ENCODE results near the gene HPS4. TPM values are rescaled to one million over a fixed set of nuclear protein-coding genes. Genes with fewer than 3 reads are reported as not detected.

The HPS4 gene
- total RNA-seq, 1 donor from 2014 or later, result 49.8 TPM

- no peak for DNase-seq (ENCODE audit: low spot score)
Measured at GRCh38 chr22:26466196-26466595, 17.4 kb downstream of the HPS4 start.

GRCh38 chr22:26464312-26464711 lies 19.3 kb downstream of the HPS4 start:
- DNase-seq (ENCODE audit: low spot score), result no peak

- no peak for DNase-seq (ENCODE audit: low spot score)
Measured at GRCh38 chr22:26463688-26464087, 19.9 kb downstream of the HPS4 start.

GRCh38 chr22:26463101-26463661 lies 20.4 kb downstream of the HPS4 start:
- no peak for DNase-seq (ENCODE audit: low spot score)

GRCh38 chr22:26462641-26463040 lies 20.9 kb downstream of the HPS4 start:
- no peak for DNase-seq (ENCODE audit: low spot score)

- no peak for DNase-seq (ENCODE audit: low spot score)
Measured at GRCh38 chr22:26462051-26462450, 21.5 kb downstream of the HPS4 start.

GRCh38 chr22:26461188-26461810 lies 22.3 kb downstream of the HPS4 start:
- DNase-seq (ENCODE audit: low spot score), result no peak

GRCh38 chr22:26460202-26460601 lies 23.4 kb downstream of the HPS4 start:
- no peak for DNase-seq (ENCODE audit: low spot score)

GRCh38 chr22:26457661-26458272 lies 25.8 kb downstream of the HPS4 start:
- DNase-seq (ENCODE audit: low spot score), result no peak

GRCh38 chr22:26453812-26454500 lies 29.6 kb downstream of the HPS4 start:
- no peak for DNase-seq (ENCODE audit: low spot score)

- no peak for DNase-seq (ENCODE audit: low spot score)
Measured at GRCh38 chr22:26453216-26453615, 30.4 kb downstream of the HPS4 start.

- no peak for DNase-seq (ENCODE audit: low spot score)
Measured at GRCh38 chr22:26452236-26453016, 31.2 kb downstream of the HPS4 start.

GRCh38 chr22:26450453-26451185 lies 33.0 kb downstream of the HPS4 start:
- DNase-seq (ENCODE audit: low spot score), result no peak

- DNase-seq (ENCODE audit: low spot score), result no peak
Measured at GRCh38 chr22:26448941-26449340, 34.6 kb downstream of the HPS4 start.

- DNase-seq (ENCODE audit: low spot score), result no peak
Measured at GRCh38 chr22:26448334-26448733, 35.2 kb downstream of the HPS4 start.

GRCh38 chr22:26447584-26448329 lies 35.8 kb downstream of the HPS4 start:
- no peak for DNase-seq (ENCODE audit: low spot score)

- DNase-seq (ENCODE audit: low spot score), result no peak
Measured at GRCh38 chr22:26446808-26447515, 36.6 kb downstream of the HPS4 start.

GRCh38 chr22:26445577-26446275 lies 37.9 kb downstream of the HPS4 start:
- no peak for DNase-seq (ENCODE audit: low spot score)

GRCh38 chr22:26444777-26445176 lies 38.8 kb downstream of the HPS4 start:
- DNase-seq (ENCODE audit: low spot score), result no peak

All from ureter (tissue), 1 donor.